Right lobe of liver (tissue), 6 donors: ENCODE data around the gene BRMS1. TPM values are rescaled to one million over a fixed set of nuclear protein-coding genes. Genes with fewer than 3 reads are reported as not detected.

Experiments used
- ATAC-seq, 4 donors: fragments of 200-7000 bp; cut with Tn5 transposase; one replicate each; pipeline ENCODE4 v1.9.1; 2020; ENCODE audit warnings: mild to moderate bottlenecking in 4 of 4, moderate library complexity in 4 of 4
- DNase-seq, 3 donors: peaks; one replicate each; pipeline ENCODE4 v3.0.0-alpha.2; 2020
- H3K27ac ChIP-seq, 3 donors: fragments of 200-600 bp; one replicate each; pipeline ENCODE4 v1.8.0; 2022
- H3K27me3 ChIP-seq, 2 donors: fragments of 200-600 bp; one replicate each; pipeline ENCODE4 v1.8.0; 2022
- H3K36me3 ChIP-seq, 4 donors: fragments of 200-600 bp; sonication (generic) in 1 of 4; one replicate each; pipeline versions ENCODE4 v1.5.1 to v1.8.0; 2017 to 2022; ENCODE audit warnings: control low read depth in 1 of 4
- H3K4me1 ChIP-seq, 4 donors: fragments of 200-600 bp; sonication (generic) in 1 of 4; one replicate each; pipeline versions ENCODE4 v1.5.1 to v1.8.0; 2017 to 2022; ENCODE audit warnings: control low read depth in 1 of 4
- H3K4me3 ChIP-seq, 3 donors: fragments of 200-600 bp; one replicate each; pipeline ENCODE4 v1.8.0; 2022
- H3K9me3 ChIP-seq, 4 donors: fragments of 200-600 bp; sonication (generic) in 1 of 4; one replicate each; pipeline versions ENCODE4 v1.5.1 to v1.8.0; 2017 to 2022; ENCODE audit warnings: control low read depth in 1 of 4
- CTCF ChIP-seq, 4 donors: fragments of 200-600 bp in 3 of 4; fragments of 450-650 bp in 1 of 4; IDR thresholded peaks; one replicate each; pipeline versions ENCODE4 v1.5.1 to v1.8.0; 2016 to 2022; ENCODE audit warnings: antibody characterized with exemption in 4 of 4, mild to moderate bottlenecking in 2 of 4
- POLR2A ChIP-seq: fragments of 450-650 bp; IDR thresholded peaks from one replicate; pipeline ENCODE4 v1.6.1; 2017; ENCODE audit warnings: antibody characterized with exemption, mild to moderate bottlenecking
- WGBS: methylation state at CpG from one replicate; pipeline ENCODE4 v1.1.6; 2018; ENCODE audit warnings: low coverage, low lambda C conversion rate; ENCODE audit not compliant: insufficient coverage; ENCODE audit errors: missing lambda C conversion rate; 5-methylcytosine and 5-hydroxymethylcytosine counted together
- intact Hi-C, 2 donors: fragments of 100-400 bp; cut with DNase I; formaldehyde crosslinking; loops; one replicate each; pipeline versions ENCODE4 v1.11.2 to v1.14.1; 2022
- total RNA-seq, 6 experiments: library from RNA; depleted of rRNA in 2 of 6; stranded (reverse); fragments of >200 nt in 2 of 6; fragmentation: NEBNext Ultra II Directional in 3 of 6; extraction: Animal tissue kit (Norgen Biotek cat#: 25700) in 3 of 6; gene quantifications; one replicate each; pipeline versions ENCODE4 v1.1.0 to v1.2.4, GENCODE V29; 2016 to 2023
- donor health status: DM: no; HTN: yes; CAD: no.
- donor health status: DM: no; HTN: no; CAD: no.
- donor health status: DM: no; HTN: no; CAD: no.
- donor health status: DM: no; HTN: yes; CAD: no.
- donor health status: DM: no; HTN: yes; CAD: no.

BRMS1 gene
- total RNA-seq, 6 experiments from 2014 or later: 8.2 to 31.9 (median 12.1) TPM

GRCh38 chr11:66371627-66372415, 26.9 kb upstream of the BRMS1 start, which contains the start of gene SLC29A2:
Gene SLC29A2 (minus strand): TSS chr11:66371760. CDS start chr11:66371591, 169 bp downstream.
- peak; percentile 65 to 73 (median 68) for ATAC-seq
- peak within 1 kb of the TSS; percentile 8 to 16 (median 14) for H3K27ac ChIP-seq
- intact Hi-C loops: no loop called here
- peak within 1 kb of the TSS; percentile 52 to 67 (median 58) for H3K4me3 ChIP-seq
- peak; percentile 22 for TF ChIP-seq POLR2A
- no peak for TF ChIP-seq CTCF (IDR thresholded peaks at IDR 0.05)
- WGBS: 0% methylated on average over 16 of the region's 72 CpGs
- no peaks in the 10 kb centered on the region for H3K4me1 ChIP-seq
- H3K9me3 ChIP-seq: no peaks in the 10 kb centered on the region
- no peaks in the 10 kb centered on the region for H3K36me3 ChIP-seq
- DNase-seq: peak in 2 of 3 donors; percentile 57 to 69
- no peaks in the 10 kb centered on the region for H3K27me3 ChIP-seq

GRCh38 chr11:66369073-66369894, 24.4 kb upstream of the BRMS1 start:
- Histone ChIP-seq H3K27ac (no peak overlapping the region), H3K4me3 (no peak overlapping the region), H3K9me3 (no peaks in the 10 kb centered on the region), H3K4me1 (no peaks in the 10 kb centered on the region), H3K36me3 (no peaks in the 10 kb centered on the region), H3K27me3 (no peaks in the 10 kb centered on the region)
- intact Hi-C loops: no loop called here
- DNase-seq (no peak), ATAC-seq (no peak)
- TF ChIP-seq POLR2A: no peak
- TF ChIP-seq CTCF (IDR thresholded peaks at IDR 0.05): no peak
- WGBS: 80% methylated on average over 2 of the region's 25 CpGs

- H3K4me1 ChIP-seq: no peaks in the 10 kb centered on the region
- intact Hi-C loops: no loop called here
- 80% methylated on average over 1 of the region's 6 CpGs for WGBS
- no peaks in the 10 kb centered on the region for H3K9me3 ChIP-seq
- ATAC-seq (no peak), DNase-seq (no peak)
- no peak overlapping the region for H3K4me3 ChIP-seq
- no peak overlapping the region for H3K27ac ChIP-seq
- H3K36me3 ChIP-seq: no peaks in the 10 kb centered on the region
- H3K27me3 ChIP-seq: no peaks in the 10 kb centered on the region
- TF ChIP-seq CTCF (IDR thresholded peaks at IDR 0.05) (no peak), POLR2A (no peak)
These were observed 23.6 kb upstream of the BRMS1 start for GRCh38 chr11:66368484-66368883.

GRCh38 chr11:66367561-66368312, 22.8 kb upstream of the BRMS1 start:
- Histone ChIP-seq H3K27ac (no peak overlapping the region), H3K4me3 (no peak overlapping the region), H3K4me1 (no peaks in the 10 kb centered on the region), H3K36me3 (no peaks in the 10 kb centered on the region), H3K27me3 (no peaks in the 10 kb centered on the region), H3K9me3 (no peaks in the 10 kb centered on the region)
- DNase-seq: no peak
- WGBS: 100% methylated on average over 1 of the region's 15 CpGs
- TF ChIP-seq CTCF (IDR thresholded peaks at IDR 0.05) (no peak), POLR2A (no peak)
- ATAC-seq: no peak
- intact Hi-C loops: no loop called here
